Spleen (tissue), 11 donors: Measurements from ENCODE around the gene PAWR. TPM values are rescaled to one million over a fixed set of nuclear protein-coding genes. Genes with fewer than 3 reads are reported as not detected.
A peak's percentile ranks its signal among the peaks of the same experiment; 100 is the strongest.

ENCODE experiments used
- DNase-seq: peaks from one replicate; pipeline ENCODE4 v3.0.0-alpha.2; 2020
- H3K27ac ChIP-seq, 8 donors: fragments of 200-600 bp; sonication (generic) in 7 of 8; 1 replicate in 4 of 8; 2 replicates in 4 of 8; pipeline versions ENCODE4 v1.5.0 to v1.8.0; 2016 to 2021; ENCODE audit warnings: inconsistent platforms in 4 of 8, mild to moderate bottlenecking in 4 of 8, moderate library complexity in 1 of 8
- H3K27me3 ChIP-seq, 7 donors: fragments of 200-600 bp; sonication (generic) in 6 of 7; replicated peaks in 1 of 7; 1 replicate in 4 of 7; 2 replicates in 3 of 7; pipeline versions ENCODE4 v1.5.0 to v1.8.0; 2016 to 2021; ENCODE audit warnings: inconsistent platforms in 3 of 7, mild to moderate bottlenecking in 1 of 7
- H3K36me3 ChIP-seq, 6 donors: fragments of 200-600 bp; sonication (generic) in 5 of 6; 1 replicate in 4 of 6; 2 replicates in 2 of 6; pipeline versions ENCODE4 v1.5.0 to v1.8.0; 2016 to 2021; ENCODE audit warnings: inconsistent platforms in 2 of 6
- H3K4me1 ChIP-seq, 6 donors: fragments of 200-600 bp; sonication (generic) in 5 of 6; 1 replicate in 3 of 6; 2 replicates in 3 of 6; pipeline versions ENCODE4 v1.5.0 to v1.8.0; 2016 to 2021; ENCODE audit warnings: inconsistent platforms in 3 of 6
- H3K4me3 ChIP-seq, 8 donors: fragments of 200-600 bp; sonication (generic) in 7 of 8; 1 replicate in 4 of 8; 2 replicates in 4 of 8; pipeline versions ENCODE4 v1.5.0 to v1.8.0; 2016 to 2021; ENCODE audit warnings: inconsistent platforms in 4 of 8, mild to moderate bottlenecking in 4 of 8, moderate library complexity in 2 of 8
- H3K9me3 ChIP-seq, 8 donors: fragments of 200-600 bp; sonication (generic) in 7 of 8; 1 replicate in 4 of 8; 2 replicates in 4 of 8; pipeline versions ENCODE4 v1.5.0 to v1.8.0; 2016 to 2021; ENCODE audit warnings: inconsistent platforms in 4 of 8
- POLR2A ChIP-seq, 3 donors: fragments of 450-650 bp; IDR thresholded peaks; one replicate each; pipeline ENCODE4 v1.5.1; 2017; ENCODE audit warnings: antibody characterized with exemption in 3 of 3, mild to moderate bottlenecking in 1 of 3
- POLR2AphosphoS5 ChIP-seq, 3 donors: sonication (generic); formaldehyde crosslinking; IDR thresholded peaks; one replicate each; pipeline ENCODE4 v1.5.1; 2017; ENCODE audit warnings: antibody characterized with exemption in 3 of 3
- WGBS, 5 donors: extraction: QIAGEN DNeasy Blood & Tissue Kit in 3 of 5; methylation state at CpG; one replicate each; pipeline versions ENCODE4 v1.1.5 to v1.1.7; 2013 to 2018; 5-methylcytosine and 5-hydroxymethylcytosine counted together
- intact Hi-C: fragments of 100-400 bp; cut with DNase I; formaldehyde crosslinking; loops from one replicate; pipeline ENCODE4 v1.15.0; 2023; ENCODE audit warnings: low total_unique reads
- polyA plus RNA-seq, 3 donors: library from polyadenylated mRNA; stranded (reverse); fragments of 200-250 nt; gene quantifications; one replicate each; pipeline ENCODE4 v1.2.1, GENCODE V29; 2013
- total RNA-seq, 7 donors: library from RNA; depleted of rRNA in 3 of 7; stranded (reverse); fragments of >200 nt in 3 of 7; fragmentation: NEBNext Ultra II Directional in 4 of 7; extraction: Animal tissue kit (Norgen Biotek cat#: 25700) in 4 of 7; gene quantifications; one replicate each; pipeline versions ENCODE4 v1.1.0 to v1.2.1, GENCODE V29; 2016 to 2021
- TF ChIP-seq, protein P1 (sequence below), 11 experiments: fragments of 200-600 bp in 7 of 11; fragments of 450-650 bp in 4 of 11; sonication (generic) in 4 of 11; IDR thresholded peaks in 8 of 11; conservative IDR thresholded peaks in 3 of 11; 1 replicate in 7 of 11; 2 replicates in 4 of 11; pipeline versions ENCODE4 v1.4.0 to v1.8.0; 2016 to 2021; ENCODE audit warnings: antibody characterized with exemption in 11 of 11, inconsistent platforms in 4 of 11, mild to moderate bottlenecking in 1 of 11
- donor health status: healthy with polysubstance abuse.
- donor health status: DM: no; HTN: no; CAD: no; lungs with moderate emphysema.
- donor health status: DM: no; HTN: no; CAD: no.
- donor health status: Bipolar disorder and iron deficiency.
- donor health status: healthy.
- donor health status: DM: no; HTN: no; CAD: no.
- donor health status: DM: yes; HTN: yes; CAD: no.

The PAWR gene
- total and polyA plus RNA-seq, 10 donors: 16.1 to 38.0 (median 30.3) TPM

- Histone ChIP-seq H3K4me3 (no peak overlapping the region), H3K27ac (no peak overlapping the region), H3K27me3 (no peaks in the 10 kb centered on the region), H3K36me3 (peaks cover 0 to 11% (median 0%) of the 10 kb centered on the region in 6 donors), H3K4me1 (no peaks in the 10 kb centered on the region), H3K9me3 (no peaks in the 10 kb centered on the region)
- no peak for DNase-seq
- no peak for TF ChIP-seq POLR2AphosphoS5 (IDR thresholded peaks at IDR 0.05)
- TF ChIP-seq POLR2A (IDR thresholded peaks at IDR 0.05): no peak
- TF ChIP-seq, protein P1, sequence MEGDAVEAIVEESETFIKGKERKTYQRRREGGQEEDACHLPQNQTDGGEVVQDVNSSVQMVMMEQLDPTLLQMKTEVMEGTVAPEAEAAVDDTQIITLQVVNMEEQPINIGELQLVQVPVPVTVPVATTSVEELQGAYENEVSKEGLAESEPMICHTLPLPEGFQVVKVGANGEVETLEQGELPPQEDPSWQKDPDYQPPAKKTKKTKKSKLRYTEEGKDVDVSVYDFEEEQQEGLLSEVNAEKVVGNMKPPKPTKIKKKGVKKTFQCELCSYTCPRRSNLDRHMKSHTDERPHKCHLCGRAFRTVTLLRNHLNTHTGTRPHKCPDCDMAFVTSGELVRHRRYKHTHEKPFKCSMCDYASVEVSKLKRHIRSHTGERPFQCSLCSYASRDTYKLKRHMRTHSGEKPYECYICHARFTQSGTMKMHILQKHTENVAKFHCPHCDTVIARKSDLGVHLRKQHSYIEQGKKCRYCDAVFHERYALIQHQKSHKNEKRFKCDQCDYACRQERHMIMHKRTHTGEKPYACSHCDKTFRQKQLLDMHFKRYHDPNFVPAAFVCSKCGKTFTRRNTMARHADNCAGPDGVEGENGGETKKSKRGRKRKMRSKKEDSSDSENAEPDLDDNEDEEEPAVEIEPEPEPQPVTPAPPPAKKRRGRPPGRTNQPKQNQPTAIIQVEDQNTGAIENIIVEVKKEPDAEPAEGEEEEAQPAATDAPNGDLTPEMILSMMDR (IDR thresholded peaks at IDR 0.05 in 8 of 11, conservative IDR thresholded peaks at IDR 0.05 in 3 of 11): no peak
- WGBS, 5 donors: 41 to 54% (median 51%) methylated on average over 1 of the region's 1 CpG
- intact Hi-C loops: no loop called here
Observed at GRCh38 chr12:79587368-79587767, 103.4 kb downstream of the PAWR start.

DNA sequence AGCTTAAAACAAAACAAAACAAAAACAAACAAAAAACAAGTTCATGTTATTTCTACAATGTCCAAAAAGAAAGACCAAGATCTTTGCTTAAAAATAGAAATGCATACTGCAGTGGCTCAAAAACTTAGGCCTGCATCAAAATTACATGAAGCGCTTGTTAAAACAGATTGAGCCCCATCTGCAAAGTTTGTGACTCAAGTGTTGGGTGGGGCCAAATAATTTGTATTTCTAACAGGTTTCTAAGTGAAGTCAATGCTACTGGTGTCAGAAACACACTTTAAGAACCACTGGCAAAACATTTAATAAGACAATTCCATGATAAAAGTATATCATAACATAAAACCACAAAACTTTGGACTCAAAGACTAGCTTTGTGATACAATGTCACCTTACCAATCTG is 105.6 kb downstream of the PAWR start:
- Histone ChIP-seq H3K9me3 (no peaks in the 10 kb centered on the region), H3K4me3 (no peak overlapping the region), H3K4me1 (no peaks in the 10 kb centered on the region), H3K36me3 (no peaks in the 10 kb centered on the region), H3K27me3 (no peaks in the 10 kb centered on the region), H3K27ac (no peak overlapping the region)
- DNase-seq: no peak
- intact Hi-C loops: no loop called here
- 94 to 100% (median 100%) methylated on average over 1 of the region's 1 CpG for WGBS, 5 donors
- TF ChIP-seq, protein P1 (IDR thresholded peaks at IDR 0.05 in 8 of 11, conservative IDR thresholded peaks at IDR 0.05 in 3 of 11): no peak
- no peak for TF ChIP-seq POLR2AphosphoS5 (IDR thresholded peaks at IDR 0.05)
- no peak for TF ChIP-seq POLR2A (IDR thresholded peaks at IDR 0.05)

DNA sequence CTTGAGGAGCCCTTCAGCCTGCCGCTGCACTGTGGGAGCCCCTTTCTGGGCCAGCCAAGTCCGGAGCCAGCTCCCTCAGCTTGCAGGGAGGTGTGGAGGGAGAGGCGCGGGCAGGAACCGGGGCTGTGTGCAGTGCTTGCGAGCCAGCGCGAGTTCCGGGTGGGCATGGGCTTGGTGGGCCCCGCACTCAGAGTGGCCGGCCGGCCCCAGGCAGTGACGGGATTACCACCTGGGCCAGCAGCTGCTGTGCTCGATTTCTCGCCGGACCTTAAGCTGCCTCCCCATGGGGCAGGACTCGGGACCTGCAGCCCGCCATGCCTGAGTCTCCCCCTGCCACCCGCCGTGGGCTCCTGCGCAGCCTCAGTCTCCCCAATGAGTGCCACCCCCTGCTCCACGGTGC is 116.9 kb downstream of the PAWR start:
- H3K36me3 ChIP-seq: peaks cover 0 to 30% (median 11%) of the 10 kb centered on the region in 6 donors
- DNase-seq: no peak
- 94 to 99% (median 96%) methylated on average over 7 to 22 of the region's 22 CpGs for WGBS, 5 donors
- no peak overlapping the region for H3K27ac ChIP-seq
- intact Hi-C loops: no loop called here
- no peaks in the 10 kb centered on the region for H3K4me1 ChIP-seq
- no peak overlapping the region for H3K4me3 ChIP-seq
- TF ChIP-seq POLR2A (IDR thresholded peaks at IDR 0.05) (no peak), POLR2AphosphoS5 (IDR thresholded peaks at IDR 0.05) (peak in 1 of 3 donors; percentile 15)
- peaks cover 0 to 53% (median 45%) of the 10 kb centered on the region in 8 donors for H3K9me3 ChIP-seq
- H3K27me3 ChIP-seq: no peaks in the 10 kb centered on the region

DNA sequence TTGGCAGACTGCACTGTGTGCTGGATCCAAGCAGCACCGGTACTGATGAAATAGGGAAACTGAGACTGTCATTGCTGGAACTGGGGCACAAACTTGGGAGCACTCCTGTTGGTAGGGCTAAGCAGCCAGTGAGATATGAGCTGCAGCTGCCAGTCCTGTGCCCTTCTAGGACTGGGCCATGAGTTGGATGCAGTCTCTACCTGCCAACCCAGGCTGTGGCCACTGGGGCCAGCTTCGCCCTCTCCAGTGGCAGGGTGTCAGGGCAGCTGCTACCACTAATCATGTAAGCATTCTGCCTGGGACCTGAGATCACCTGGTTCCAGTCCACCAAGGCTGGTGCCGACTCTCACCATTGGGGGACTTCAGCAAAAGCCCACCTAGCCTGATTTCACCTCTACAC is 121.1 kb downstream of the PAWR start:
- H3K9me3 ChIP-seq: peaks cover 0 to 46% (median 38%) of the 10 kb centered on the region in 8 donors
- 86 to 100% (median 95%) methylated on average over 2 to 3 of the region's 3 CpGs for WGBS, 5 donors
- H3K27me3 ChIP-seq: no peaks in the 10 kb centered on the region
- H3K4me3 ChIP-seq: no peak overlapping the region
- H3K4me1 ChIP-seq: peaks cover 0 to 3% (median 0%) of the 10 kb centered on the region in 6 donors
- H3K36me3 ChIP-seq: peaks cover 0 to 28% (median 11%) of the 10 kb centered on the region in 6 donors
- no peak overlapping the region for H3K27ac ChIP-seq
- DNase-seq: no peak
- TF ChIP-seq, protein P1 (IDR thresholded peaks at IDR 0.05 in 8 of 11, conservative IDR thresholded peaks at IDR 0.05 in 3 of 11): no peak
- TF ChIP-seq POLR2AphosphoS5 (IDR thresholded peaks at IDR 0.05) (no peak), POLR2A (IDR thresholded peaks at IDR 0.05) (no peak)
- intact Hi-C loops: no loop called here

GRCh38 chr12:79567175-79567563 is 123.6 kb downstream of the PAWR start:
- WGBS, 5 donors: 82 to 96% (median 89%) methylated on average over 1 of the region's 1 CpG
- no peak for DNase-seq
- peaks cover 0 to 27% (median 17%) of the 10 kb centered on the region in 8 donors for H3K9me3 ChIP-seq
- no peaks in the 10 kb centered on the region for H3K27me3 ChIP-seq
- H3K4me1 ChIP-seq: peaks cover 0 to 3% (median 0%) of the 10 kb centered on the region in 6 donors
- intact Hi-C loops: no loop called here
- H3K27ac ChIP-seq: no peak overlapping the region
- no peak for TF ChIP-seq POLR2A (IDR thresholded peaks at IDR 0.05)
- no peak for TF ChIP-seq POLR2AphosphoS5 (IDR thresholded peaks at IDR 0.05)
- TF ChIP-seq, protein P1 (IDR thresholded peaks at IDR 0.05 in 8 of 11, conservative IDR thresholded peaks at IDR 0.05 in 3 of 11): no peak
- peaks cover 0 to 12% (median 0%) of the 10 kb centered on the region in 6 donors for H3K36me3 ChIP-seq
- no peak overlapping the region for H3K4me3 ChIP-seq
